Measurements from ENCODE around the gene SLC7A14.

SLC7A14 gene

GRCh38 chr3:170469151-170470062, 116.5 kb downstream of the SLC7A14 start:
- peak; percentile 60 for DNase-seq

GRCh38 chr3:170467571-170468147, 118.2 kb downstream of the SLC7A14 start:
- peak; percentile 86 for DNase-seq

DNA sequence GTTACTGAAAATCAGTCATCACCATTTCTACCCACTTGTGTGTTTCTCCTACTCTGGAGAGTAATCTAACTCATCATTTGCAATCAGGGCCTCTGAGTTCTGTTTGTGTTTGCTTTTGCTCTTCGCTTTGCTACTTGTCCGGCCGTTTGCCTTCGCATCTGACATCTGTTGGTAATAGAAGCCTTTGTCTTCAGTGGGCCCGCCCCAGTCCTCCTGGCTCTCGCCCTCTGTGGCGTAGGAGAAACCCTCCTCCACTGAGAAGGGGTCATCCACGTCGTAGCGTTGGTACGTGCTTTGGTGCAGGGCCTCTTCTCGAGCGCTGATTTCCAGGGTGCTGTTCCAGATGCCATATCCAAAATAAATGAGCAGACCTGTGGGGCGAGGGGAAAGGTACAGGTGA, 118.9 kb downstream of the SLC7A14 start:
- peak; percentile 89 for DNase-seq

DNA sequence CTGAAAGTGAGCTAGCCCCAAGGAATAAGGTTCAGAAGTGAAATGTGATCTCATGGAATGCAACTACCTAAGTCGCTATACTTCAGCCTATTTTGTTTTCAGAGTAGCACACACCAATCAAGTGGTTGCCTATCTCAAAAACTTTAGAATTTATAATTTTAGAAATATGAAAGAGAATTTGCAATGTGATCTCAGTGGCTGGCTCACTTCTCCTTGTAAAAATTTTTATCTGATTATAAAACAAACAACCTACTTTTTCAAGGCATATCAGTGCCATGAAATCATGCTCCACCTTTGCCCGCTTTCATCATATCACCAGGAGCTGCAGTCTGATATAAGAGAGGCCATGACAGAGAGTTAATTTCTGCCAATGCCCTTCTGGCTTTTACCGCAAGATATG, 119.9 kb downstream of the SLC7A14 start:
- no peak for DNase-seq

GRCh38 chr3:170463011-170463410, 122.9 kb downstream of the SLC7A14 start:
- no peak for DNase-seq

GRCh38 chr3:170458285-170458684, 127.6 kb downstream of the SLC7A14 start:
- DNase-seq, result no peak

- DNase-seq, result no peak
Measured at GRCh38 chr3:170454509-170454908, 131.4 kb downstream of the SLC7A14 start.

GRCh38 chr3:170450039-170450438, 135.8 kb downstream of the SLC7A14 start:
- no peak for DNase-seq

DNA sequence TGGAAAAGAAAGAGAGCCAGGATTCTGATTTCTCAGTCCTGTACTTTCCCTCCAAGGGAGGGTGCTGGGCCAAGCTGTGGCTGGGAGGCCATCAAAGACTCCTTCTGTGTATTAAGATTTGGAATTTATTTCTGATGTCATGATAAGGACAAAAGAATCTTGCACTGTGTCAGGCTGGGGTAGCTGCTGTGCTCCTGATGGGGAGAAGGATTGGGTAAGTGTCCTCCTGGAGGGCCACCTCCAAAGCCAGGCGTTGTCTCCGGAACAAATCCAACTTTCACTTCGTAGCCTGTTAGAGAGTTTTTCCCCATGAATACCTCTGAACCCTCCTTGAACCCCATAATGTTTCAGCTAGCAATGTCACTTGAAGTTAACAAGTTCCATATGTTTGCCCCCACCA, 137.3 kb downstream of the SLC7A14 start:
- DNase-seq, result no peak

GRCh38 chr3:170443457-170443856, 142.4 kb downstream of the SLC7A14 start:
- DNase-seq, result no peak

DNA sequence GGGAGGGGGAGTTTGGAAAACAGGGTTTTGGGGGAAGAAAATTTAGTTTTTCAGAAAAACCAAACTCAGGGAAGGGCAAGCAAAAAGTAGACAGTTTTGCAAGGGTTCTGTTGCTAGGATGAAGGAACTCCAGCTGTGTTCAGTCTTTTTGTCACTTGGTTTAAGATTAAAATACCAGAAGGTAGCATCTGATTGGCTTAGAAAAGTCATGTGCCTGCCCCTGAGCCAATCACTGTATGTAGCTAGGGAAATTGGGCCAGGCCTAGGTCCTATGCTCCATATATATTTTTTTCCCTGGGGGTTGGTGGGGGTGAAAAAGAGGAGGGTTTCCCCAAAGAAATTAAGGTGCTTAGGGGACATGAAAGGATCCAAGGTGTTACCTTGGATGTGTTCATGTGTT, 142.9 kb downstream of the SLC7A14 start:
- no peak for DNase-seq

GRCh38 chr3:170441412-170441811, 144.5 kb downstream of the SLC7A14 start:
- DNase-seq, result no peak

- no peak for DNase-seq
Measured at GRCh38 chr3:170440344-170440743, 145.5 kb downstream of the SLC7A14 start.

GRCh38 chr3:170438836-170439235, 147.0 kb downstream of the SLC7A14 start:
- no peak for DNase-seq

- DNase-seq, result no peak
Measured at GRCh38 chr3:170437696-170438407, 148.0 kb downstream of the SLC7A14 start.

DNA sequence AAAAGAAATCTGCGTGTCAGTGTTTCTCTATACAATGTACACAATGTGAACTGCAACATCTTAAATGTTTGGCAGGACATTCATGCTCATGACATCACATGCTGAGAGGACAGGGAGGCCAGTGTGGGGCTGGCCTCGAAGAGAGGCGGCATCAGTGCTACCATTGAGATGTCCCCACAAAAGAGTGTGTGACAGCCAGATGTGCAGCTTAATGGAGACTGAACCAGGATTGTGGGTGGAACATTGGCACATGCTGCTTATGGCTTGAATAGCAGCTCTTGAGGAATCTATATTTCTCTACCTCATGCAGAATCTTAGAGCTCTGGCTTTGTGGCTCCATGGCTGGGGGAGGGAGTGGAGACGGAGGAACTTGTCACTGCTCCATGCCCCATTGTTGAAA, 148.7 kb downstream of the SLC7A14 start:
- no peak for DNase-seq

DNA sequence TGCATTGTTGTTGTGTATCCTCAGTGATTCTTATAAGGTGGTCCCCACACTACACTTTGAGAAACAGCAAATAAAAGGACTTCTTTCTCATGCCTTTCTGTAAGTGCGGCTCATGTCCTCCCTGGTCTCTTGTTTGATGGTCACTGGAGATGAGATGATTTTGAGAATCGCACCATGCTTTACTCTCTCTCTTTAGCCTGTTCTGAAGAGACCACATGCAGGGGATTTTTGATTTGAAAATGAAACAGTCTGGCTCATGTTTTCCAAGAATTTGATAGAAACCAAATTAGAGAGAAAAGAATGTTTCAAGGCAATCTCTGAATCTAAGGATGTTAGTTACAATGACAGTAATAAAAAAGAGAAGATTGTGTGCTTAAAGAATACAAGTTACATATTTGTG, 149.2 kb downstream of the SLC7A14 start:
- no peak for DNase-seq

GRCh38 chr3:170432416-170432815, 153.5 kb downstream of the SLC7A14 start:
- no peak for DNase-seq

DNA sequence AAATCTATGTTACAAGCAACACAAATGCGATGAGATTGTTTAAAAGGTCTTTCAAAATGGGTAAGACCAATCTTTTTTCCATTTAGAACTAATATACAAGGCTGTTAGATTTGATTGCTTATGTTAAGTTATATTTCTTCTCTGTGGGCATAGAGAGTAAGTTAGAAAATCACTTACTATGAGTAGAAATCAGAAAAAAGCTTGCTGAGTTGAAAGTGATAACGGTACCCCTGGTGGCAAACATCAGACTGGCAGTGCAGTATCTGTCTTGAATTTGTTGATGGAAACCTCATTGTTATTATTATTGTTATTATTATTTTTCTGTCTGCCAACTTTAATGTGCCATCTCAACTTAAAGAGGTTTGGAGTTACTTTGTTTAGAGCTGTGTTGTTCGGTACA, 154.8 kb downstream of the SLC7A14 start:
- DNase-seq, result no peak

GRCh38 chr3:170429050-170429449, 156.8 kb downstream of the SLC7A14 start:
- DNase-seq, result no peak

DNA sequence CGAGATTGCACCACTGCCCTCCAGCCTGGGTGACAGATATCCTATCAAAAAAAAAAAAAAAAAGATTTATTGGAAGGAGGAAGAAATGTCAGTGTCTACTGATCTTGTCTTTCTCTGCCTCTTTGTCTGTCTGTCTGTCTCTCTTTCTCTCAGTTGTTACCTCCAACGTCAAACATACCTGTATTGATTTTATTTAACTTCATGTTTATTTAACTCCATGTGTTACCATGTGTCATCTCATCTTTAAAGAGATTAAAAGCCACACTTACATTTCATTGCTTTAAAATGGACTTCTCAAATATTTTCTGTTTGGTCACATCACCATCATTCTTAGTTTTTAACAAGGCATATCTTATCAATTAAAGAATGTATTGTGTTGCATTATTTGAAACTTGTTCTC, 157.8 kb downstream of the SLC7A14 start:
- no peak for DNase-seq

DNA sequence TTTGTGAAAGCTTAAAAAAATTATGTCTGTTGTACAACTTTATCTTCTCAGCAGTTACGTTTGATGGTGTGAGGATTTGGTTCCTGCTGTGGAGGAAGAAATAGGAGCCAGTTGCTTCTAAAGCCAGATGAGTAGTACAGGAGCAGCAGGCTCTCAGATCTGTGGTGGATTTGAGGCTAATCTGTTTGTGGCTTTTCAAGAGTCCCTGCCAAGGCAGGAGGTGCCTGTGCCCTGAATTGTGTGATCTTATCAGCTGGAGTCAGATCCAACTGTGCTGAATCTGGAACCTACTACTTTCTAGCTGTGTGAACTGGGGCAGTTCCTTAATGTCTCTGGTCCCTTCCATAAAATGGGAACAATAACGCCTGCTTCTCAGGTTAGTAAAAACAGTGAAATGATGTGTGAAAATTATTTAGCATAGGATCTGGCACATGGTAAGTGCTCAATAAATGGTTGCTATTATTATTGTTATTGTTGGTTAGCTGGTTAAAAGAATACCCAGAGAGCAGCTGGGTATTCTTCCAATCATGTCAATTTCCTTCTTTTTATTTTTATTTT, 159.6 kb downstream of the SLC7A14 start:
- DNase-seq, result no peak

DNA sequence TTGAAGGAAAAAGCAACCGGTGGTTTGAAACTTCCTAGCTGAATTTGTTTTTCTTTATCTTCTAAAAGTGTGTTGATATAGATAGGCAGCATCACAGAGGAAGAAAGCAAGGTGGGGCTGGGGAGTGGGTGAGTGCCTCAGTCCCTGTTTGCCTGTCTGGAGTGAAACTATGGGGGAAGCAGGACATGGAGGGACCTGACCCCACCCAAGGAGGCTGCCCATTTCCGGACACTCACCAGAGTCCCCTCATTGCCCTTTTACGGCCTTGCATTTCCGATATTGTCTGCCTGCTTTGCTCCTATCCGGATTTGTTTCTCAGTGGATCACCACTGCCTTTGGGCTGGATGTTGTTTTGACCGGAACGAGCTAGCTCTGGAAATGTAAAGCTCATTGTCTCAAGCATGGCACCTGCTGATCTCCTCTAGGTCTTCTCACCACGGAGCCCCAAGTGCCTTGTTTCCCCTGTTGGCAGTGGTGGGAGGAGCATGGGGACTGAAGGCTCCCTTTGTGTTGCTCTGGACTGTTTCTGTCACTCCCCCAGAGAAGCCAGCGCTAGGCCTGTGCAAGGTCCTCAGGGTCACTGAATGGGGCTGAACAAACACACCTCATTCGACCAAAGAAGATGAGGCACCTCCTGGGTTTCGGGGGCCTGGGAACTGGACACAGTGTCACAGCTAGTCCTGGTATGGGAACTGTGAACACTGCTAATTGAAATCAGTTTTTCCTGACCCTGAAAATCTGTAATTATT, 160.2 kb downstream of the SLC7A14 start:
- no peak for DNase-seq

Data from NCI-H1092 treated with DMSO at 0.1 percent for 48 hours (cell line).